HFFc6 (cell line): Measurements from ENCODE around the gene TMEM126B. TPM values are rescaled to one million over a fixed set of nuclear protein-coding genes. Genes with fewer than 3 reads are reported as not detected.

Experiments used
- DNase-seq: peaks from one replicate; pipeline ENCODE4 v3.0.0-alpha.2; 2018
- H3K27ac Mint-ChIP-seq: 2 replicates; pipeline ENCODE4 v1.8.0; 2020; ENCODE audit warnings: mild to moderate bottlenecking, mixed read lengths
- H3K27me3 Mint-ChIP-seq: 2 replicates; pipeline ENCODE4 v1.8.0; 2021; ENCODE audit warnings: mild to moderate bottlenecking, moderate library complexity, mixed read lengths; ENCODE audit not compliant: insufficient read depth
- H3K36me3 Mint-ChIP-seq: 2 replicates; pipeline ENCODE4 v1.8.0; 2021; ENCODE audit warnings: low read depth, mixed read lengths
- H3K4me1 Mint-ChIP-seq: 2 replicates; pipeline ENCODE4 v1.8.0; 2020; ENCODE audit warnings: low read depth, mixed read lengths
- H3K4me3 Mint-ChIP-seq: 2 replicates; pipeline ENCODE4 v1.8.0; 2020; ENCODE audit warnings: mild to moderate bottlenecking, moderate library complexity, mixed read lengths
- H3K9me3 Mint-ChIP-seq: 2 replicates; pipeline ENCODE4 v1.8.0; 2020; ENCODE audit warnings: mild to moderate bottlenecking, mixed read lengths
- long read RNA-seq: library from polyadenylated mRNA; unstranded; transcript quantifications from one replicate; pipeline ENCODE4 v2.0.0, GENCODE V29; 2019
- total RNA-seq, 6 experiments: library from RNA; stranded (reverse); fragmentation: NEBNext Ultra II Directional; extraction: Animal tissue kit (Norgen Biotek cat#: 25700); gene quantifications; 2 replicates in 1 of 6; 3 replicates in 5 of 6; pipeline ENCODE4 v1.2.3, GENCODE V29; 2021
- TF ChIP-seq, protein P1 (sequence below): fragments of 200-600 bp; sonication (generic); IDR thresholded peaks from 2 replicates; pipeline ENCODE4 v1.5.0; 2021; ENCODE audit warnings: antibody characterized with exemption, mild to moderate bottlenecking

TMEM126B gene
- total RNA-seq, result 10 to 100 TPM; 44.0 to 50.5 (median 46.6) TPM
- long read RNA-seq, transcript TMEM126B-201 (5 exons, 989 nt), result major isoform, 18 of 40 reads
- long read RNA-seq, transcript TMEM126B-202 (6 exons, 1,210 nt), result minor isoform, 13 of 40 reads
- long read RNA-seq, partial matches to known transcripts, result 2 of 40 reads
- long read RNA-seq, other reads (novel, unspliced or antisense), result 4 of 40 reads

DNA sequence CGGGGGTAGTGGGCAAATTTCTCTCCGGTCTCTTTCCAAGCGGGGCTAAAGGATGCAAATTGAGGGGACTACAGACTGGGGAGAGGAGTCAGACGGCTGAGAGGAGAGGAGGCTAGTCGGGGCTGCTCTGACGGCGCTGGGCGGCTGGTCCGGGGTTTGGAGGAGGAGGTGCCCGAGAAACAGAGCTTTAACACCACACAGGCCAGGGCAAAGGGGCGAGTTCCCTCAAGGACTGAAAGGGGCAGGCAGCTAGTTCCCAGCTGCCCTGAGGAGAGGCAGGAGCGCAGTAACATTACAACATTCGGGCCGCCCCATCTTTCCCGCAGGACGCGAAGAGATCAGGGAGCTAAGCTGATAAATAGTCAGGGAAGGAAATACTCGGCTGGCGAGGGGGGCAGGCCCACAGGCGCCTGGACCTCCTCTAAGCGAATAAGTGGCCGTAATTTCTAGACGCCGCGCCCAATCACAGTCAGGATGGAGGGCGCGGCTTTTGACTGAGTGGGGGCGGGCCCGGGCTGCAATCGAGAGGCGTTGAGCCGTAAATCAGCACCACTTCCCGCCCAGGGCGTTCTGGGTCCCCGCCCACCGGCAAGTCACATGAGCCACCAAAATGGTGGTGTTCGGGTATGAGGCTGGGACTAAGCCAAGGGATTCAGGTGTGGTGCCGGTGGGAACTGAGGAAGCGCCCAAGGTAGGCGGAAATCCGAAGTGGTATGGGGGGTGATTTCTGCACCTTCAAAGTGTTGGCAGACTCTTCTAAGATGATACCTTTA, at the start of gene TMEM126B:
Gene TMEM126B (plus strand): TSS at position 596 of the 773 bp plus-strand sequence. CDS start 15 bp downstream, at position 611.
- Mint-ChIP-seq H3K36me3 (no peaks in the 10 kb centered on the region), H3K27me3 (peaks cover 3% of the 10 kb centered on the region), H3K27ac (peak within 1 kb of the TSS; percentile 79), H3K4me1 (peaks cover 22% of the 10 kb centered on the region), H3K9me3 (no peaks in the 10 kb centered on the region), H3K4me3 (peak within 1 kb of the TSS; percentile 94)
- DNase-seq, result peak; percentile 96
- TF ChIP-seq, protein P1, sequence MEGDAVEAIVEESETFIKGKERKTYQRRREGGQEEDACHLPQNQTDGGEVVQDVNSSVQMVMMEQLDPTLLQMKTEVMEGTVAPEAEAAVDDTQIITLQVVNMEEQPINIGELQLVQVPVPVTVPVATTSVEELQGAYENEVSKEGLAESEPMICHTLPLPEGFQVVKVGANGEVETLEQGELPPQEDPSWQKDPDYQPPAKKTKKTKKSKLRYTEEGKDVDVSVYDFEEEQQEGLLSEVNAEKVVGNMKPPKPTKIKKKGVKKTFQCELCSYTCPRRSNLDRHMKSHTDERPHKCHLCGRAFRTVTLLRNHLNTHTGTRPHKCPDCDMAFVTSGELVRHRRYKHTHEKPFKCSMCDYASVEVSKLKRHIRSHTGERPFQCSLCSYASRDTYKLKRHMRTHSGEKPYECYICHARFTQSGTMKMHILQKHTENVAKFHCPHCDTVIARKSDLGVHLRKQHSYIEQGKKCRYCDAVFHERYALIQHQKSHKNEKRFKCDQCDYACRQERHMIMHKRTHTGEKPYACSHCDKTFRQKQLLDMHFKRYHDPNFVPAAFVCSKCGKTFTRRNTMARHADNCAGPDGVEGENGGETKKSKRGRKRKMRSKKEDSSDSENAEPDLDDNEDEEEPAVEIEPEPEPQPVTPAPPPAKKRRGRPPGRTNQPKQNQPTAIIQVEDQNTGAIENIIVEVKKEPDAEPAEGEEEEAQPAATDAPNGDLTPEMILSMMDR, result no peak

DNA sequence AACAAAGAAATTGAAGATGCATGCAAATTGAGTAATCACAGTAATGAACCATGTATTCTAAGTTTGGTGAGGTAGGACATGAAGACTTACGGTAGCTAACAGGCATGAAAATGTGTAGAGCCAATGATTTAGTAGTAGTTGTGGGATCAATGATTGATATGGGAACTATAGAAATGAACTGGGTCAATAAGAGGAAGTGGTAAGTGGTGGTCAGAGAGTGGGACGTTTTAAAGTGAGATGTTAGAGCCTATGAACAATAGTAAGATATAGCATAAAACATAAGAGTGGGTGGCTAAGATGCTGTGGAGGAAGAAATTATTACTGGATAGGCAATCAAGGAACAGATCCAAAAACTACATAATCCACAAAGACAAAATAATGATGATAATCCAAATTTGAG, 46.3 kb upstream of the TMEM126B start:
- H3K36me3 Mint-ChIP-seq, result no peaks in the 10 kb centered on the region
- TF ChIP-seq, protein P1, result no peak
- no peak for DNase-seq
- H3K4me3 Mint-ChIP-seq, result no peak overlapping the region
- no peak overlapping the region for H3K27ac Mint-ChIP-seq
- no peaks in the 10 kb centered on the region for H3K4me1 Mint-ChIP-seq
- peaks cover 1% of the 10 kb centered on the region; the same call in 1 of the 2 replicates for H3K27me3 Mint-ChIP-seq
- no peaks in the 10 kb centered on the region for H3K9me3 Mint-ChIP-seq

DNA sequence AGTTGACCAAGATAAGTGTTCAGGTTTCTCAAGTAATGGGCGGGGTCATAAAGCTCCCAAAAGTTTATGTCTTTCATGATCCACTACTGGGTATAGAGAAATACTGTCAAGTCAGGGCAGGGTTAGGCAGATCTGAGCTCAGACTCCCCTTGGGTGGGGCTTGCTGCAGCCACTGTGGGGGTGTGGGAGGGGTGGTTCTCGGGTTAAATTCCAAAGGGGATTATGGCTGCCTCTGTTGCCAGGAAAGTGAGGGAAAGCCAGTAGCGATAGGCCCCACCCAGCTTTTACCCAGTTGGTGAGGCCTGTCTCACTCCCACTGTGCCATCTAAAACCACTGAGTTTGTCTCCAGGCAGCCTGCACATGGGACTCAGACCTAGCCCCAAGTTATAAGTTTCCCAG, 39.0 kb upstream of the TMEM126B start:
- H3K36me3 Mint-ChIP-seq, result no peaks in the 10 kb centered on the region
- TF ChIP-seq, protein P1, result no peak
- H3K9me3 Mint-ChIP-seq, result no peaks in the 10 kb centered on the region
- H3K4me1 Mint-ChIP-seq, result no peaks in the 10 kb centered on the region
- no peak overlapping the region for H3K27ac Mint-ChIP-seq
- no peaks in the 10 kb centered on the region; the same call in 1 of the 2 replicates for H3K27me3 Mint-ChIP-seq
- no peak overlapping the region for H3K4me3 Mint-ChIP-seq
- DNase-seq, result no peak

- Mint-ChIP-seq H3K36me3 (no peaks in the 10 kb centered on the region), H3K27ac (no peak overlapping the region), H3K9me3 (no peaks in the 10 kb centered on the region), H3K4me3 (no peak overlapping the region), H3K4me1 (no peaks in the 10 kb centered on the region), H3K27me3 (no peaks in the 10 kb centered on the region; the same call in 1 of the 2 replicates)
- TF ChIP-seq, protein P1, result peak; percentile 66
- DNase-seq, result peak; percentile 27
Measured at GRCh38 chr11:85590848-85591483, 37.4 kb upstream of the TMEM126B start.

- Mint-ChIP-seq H3K4me3 (no peak overlapping the region), H3K9me3 (no peaks in the 10 kb centered on the region), H3K27ac (no peak overlapping the region), H3K36me3 (no peaks in the 10 kb centered on the region), H3K27me3 (no peaks in the 10 kb centered on the region; the same call in 1 of the 2 replicates), H3K4me1 (no peaks in the 10 kb centered on the region)
- TF ChIP-seq, protein P1, result peak; percentile 82
- peak; percentile 50 for DNase-seq
Measured at GRCh38 chr11:85595285-85595884, 33.0 kb upstream of the TMEM126B start.
